ENCODE data around the gene PPM1J.
A peak's percentile ranks its signal among the peaks of the same experiment; 100 is the strongest.

PPM1J gene

DNA sequence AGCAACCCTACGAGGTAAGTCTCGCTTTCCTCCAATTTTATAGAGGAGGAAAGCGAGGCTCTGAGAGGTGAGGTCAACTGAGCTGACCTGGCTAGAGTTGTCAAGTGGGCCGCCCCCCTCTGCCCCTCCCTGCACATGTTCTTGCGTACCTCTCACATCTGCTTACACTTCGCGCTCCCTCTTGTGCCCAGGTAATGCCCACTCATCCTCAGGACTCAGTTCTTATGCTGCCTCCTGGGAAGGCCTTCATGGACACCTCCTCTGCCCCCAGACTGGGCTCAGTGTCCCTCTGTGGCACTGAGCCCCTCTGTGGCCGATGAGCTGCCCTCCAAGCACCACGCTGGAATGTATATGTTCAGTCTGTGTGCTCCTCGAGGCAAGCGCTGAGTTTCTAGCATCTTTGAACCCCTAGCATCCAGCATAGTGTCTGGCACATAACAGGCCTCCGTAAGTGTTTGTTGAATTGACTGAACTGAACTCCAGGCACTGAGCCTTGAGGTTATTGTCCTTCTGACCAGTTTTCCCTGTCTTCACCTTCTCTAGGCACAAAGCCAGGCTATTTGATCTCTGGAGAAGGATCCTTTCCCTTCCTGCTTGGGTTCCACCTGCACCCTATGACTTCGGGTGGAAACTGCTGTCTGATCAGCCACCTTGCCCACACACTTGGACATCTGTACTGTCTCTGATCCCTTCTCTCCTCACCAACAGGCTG lies 27.2 kb downstream of the PPM1J start:
- no peak for DNase-seq (ENCODE audit: low spot score)

DNA sequence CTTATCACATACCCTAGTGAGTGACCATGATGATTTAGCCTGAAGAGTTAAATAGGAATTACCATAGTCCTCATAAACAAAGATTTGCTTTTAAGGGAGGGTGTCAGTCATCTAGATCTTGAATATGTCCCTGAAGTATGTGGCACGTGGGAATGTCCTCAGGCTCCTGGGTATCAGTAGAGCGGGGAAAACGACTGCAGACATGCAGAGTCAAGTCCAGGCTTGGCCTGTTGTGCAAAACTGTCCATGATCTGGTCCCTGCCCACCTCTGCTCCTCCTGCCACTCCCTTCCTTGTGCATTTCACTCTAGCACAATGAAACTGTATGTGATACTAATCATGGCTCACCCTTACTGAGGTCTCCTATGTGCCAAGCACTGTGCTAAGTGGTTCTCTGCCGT lies 27.8 kb downstream of the PPM1J start:
- no peak for DNase-seq (ENCODE audit: low spot score)

GRCh38 chr1:112686835-112687234 lies 28.3 kb downstream of the PPM1J start:
- DNase-seq (ENCODE audit: low spot score), result no peak

DNA sequence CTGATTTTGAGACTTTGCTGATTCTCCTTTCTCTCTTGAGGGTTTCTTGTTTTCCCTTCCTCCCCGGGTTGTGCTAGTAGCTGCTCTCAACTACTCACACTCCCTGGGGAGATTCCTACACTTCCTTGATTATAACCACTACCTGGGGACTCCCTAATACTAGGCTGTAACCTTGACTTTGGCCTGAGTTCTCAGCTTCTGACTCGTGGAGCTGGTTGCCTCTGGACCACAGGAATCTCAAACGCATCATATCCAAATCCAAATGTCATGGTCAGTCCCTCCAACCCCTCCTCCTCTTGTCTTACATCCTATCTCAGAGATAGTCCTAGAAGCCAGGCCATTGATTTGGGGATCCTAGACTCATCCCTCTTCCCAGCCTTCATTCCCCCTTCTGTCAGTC lies 28.7 kb downstream of the PPM1J start:
- DNase-seq (ENCODE audit: low spot score), result no peak

DNA sequence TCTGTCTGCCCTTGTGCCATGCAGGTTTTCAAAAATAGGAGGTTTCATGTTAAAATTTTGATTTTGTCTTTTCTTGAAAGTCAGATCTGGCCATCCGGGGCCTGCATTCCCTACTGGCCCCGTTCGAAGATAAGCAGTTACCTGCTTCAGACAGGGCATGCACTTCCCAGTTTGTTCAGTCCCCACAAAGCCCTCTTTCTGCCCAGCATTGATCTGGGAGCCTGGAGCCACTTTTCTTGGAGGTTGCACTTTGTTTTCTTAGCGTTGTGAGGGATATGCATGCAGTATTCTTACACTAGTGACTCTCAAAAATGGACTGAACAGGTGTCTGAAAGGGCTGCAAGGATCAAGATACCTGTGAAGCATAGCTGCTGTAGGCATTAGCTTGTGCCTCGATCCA lies 29.2 kb downstream of the PPM1J start:
- DNase-seq (ENCODE audit: low spot score), result no peak

GRCh38 chr1:112678605-112679004 lies 36.5 kb downstream of the PPM1J start:
- DNase-seq (ENCODE audit: low spot score), result no peak

GRCh38 chr1:112677501-112677900 lies 37.6 kb downstream of the PPM1J start:
- no peak for DNase-seq (ENCODE audit: low spot score)

- no peak for DNase-seq (ENCODE audit: low spot score)
These were observed 38.6 kb downstream of the PPM1J start for GRCh38 chr1:112676543-112676942.

GRCh38 chr1:112675728-112676381 lies 39.3 kb downstream of the PPM1J start:
- DNase-seq (ENCODE audit: low spot score), result no peak

- peak; percentile 64 for DNase-seq (ENCODE audit: low spot score)
These were observed 40.0 kb downstream of the PPM1J start for GRCh38 chr1:112674986-112675727.

- peak; percentile 75 for DNase-seq (ENCODE audit: low spot score)
These were observed 40.6 kb downstream of the PPM1J start, which contains the start of gene MOV10 for GRCh38 chr1:112674440-112674985. Gene MOV10 (plus strand): TSS chr1:112674659. CDS start chr1:112674913, 254 bp downstream.

GRCh38 chr1:112673592-112674439 lies 41.3 kb downstream of the PPM1J start:
- peak; percentile 60 for DNase-seq (ENCODE audit: low spot score)

DNA sequence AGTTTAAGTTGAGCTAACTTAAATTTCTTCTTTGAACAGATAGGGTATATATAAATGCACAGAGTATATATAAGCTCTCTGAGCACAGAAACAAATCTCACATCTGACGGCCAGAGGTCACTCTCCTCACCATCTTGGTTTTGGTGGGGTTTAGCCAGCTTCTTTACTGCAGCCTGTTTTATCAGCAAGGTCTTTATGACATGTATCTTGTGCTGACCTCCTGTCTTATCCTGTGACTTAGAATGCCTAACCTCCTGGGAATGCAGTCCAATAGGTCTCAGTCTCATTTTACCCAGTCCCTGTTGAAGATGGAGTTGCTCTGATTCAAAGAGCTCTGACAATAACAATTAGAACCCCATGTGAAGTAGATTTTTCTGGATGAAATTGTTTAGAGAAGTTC lies 42.3 kb downstream of the PPM1J start:
- DNase-seq (ENCODE audit: low spot score), result no peak

GRCh38 chr1:112672009-112672408 lies 43.1 kb downstream of the PPM1J start:
- DNase-seq (ENCODE audit: low spot score), result no peak

GRCh38 chr1:112666946-112667345 lies 48.2 kb downstream of the PPM1J start:
- DNase-seq (ENCODE audit: low spot score), result no peak

GRCh38 chr1:112665857-112666256 lies 49.3 kb downstream of the PPM1J start:
- DNase-seq (ENCODE audit: low spot score), result no peak

Data from AG08396 (cell line).